ENCODE measurements around the gene TUBA3D.
"Not testable (repeated sequence)": the region's sequence is repeated elsewhere in the genome, so short reads cannot be mapped to it uniquely, and the experiment has no call there.

TUBA3D gene

GRCh38 chr2:131483981-131484820 is 8.3 kb downstream of the TUBA3D start:
- DNase-seq (ENCODE audit: low read depth in 2 of 2): not testable (repeated sequence)

GRCh38 chr2:131484906-131485460 is 9.1 kb downstream of the TUBA3D start:
- DNase-seq (ENCODE audit: low read depth in 2 of 2): not testable (repeated sequence)

- not testable (repeated sequence) for DNase-seq (ENCODE audit: low read depth in 2 of 2)
Observed at GRCh38 chr2:131486201-131486902, 10.4 kb downstream of the TUBA3D start.

- DNase-seq (ENCODE audit: low read depth in 2 of 2): no peak
Observed at GRCh38 chr2:131488306-131489205, 12.6 kb downstream of the TUBA3D start.

GRCh38 chr2:131490616-131491468 is 14.9 kb downstream of the TUBA3D start:
- DNase-seq (ENCODE audit: low read depth in 2 of 2): not testable (repeated sequence)

GRCh38 chr2:131491469-131491836 is 15.5 kb downstream of the TUBA3D start:
- not testable (repeated sequence) for DNase-seq (ENCODE audit: low read depth in 2 of 2)

GRCh38 chr2:131492015-131492417 is 16.1 kb downstream of the TUBA3D start, which contains the start of gene MZT2A:
Gene MZT2A (minus strand): TSS chr2:131492397. CDS start chr2:131492376, 21 bp downstream.
- not testable (repeated sequence) for DNase-seq (ENCODE audit: low read depth in 2 of 2)

- peak; percentile 83 to 89 for DNase-seq (ENCODE audit: low read depth in 2 of 2)
Observed at GRCh38 chr2:131492418-131493198, 16.7 kb downstream of the TUBA3D start.

GRCh38 chr2:131493199-131493968 is 17.5 kb downstream of the TUBA3D start:
- no peak for DNase-seq (ENCODE audit: low read depth in 2 of 2)

GRCh38 chr2:131495506-131495905 is 19.6 kb downstream of the TUBA3D start:
- not testable (repeated sequence) for DNase-seq (ENCODE audit: low read depth in 2 of 2)

- DNase-seq (ENCODE audit: low read depth in 2 of 2): not testable (repeated sequence)
Observed at GRCh38 chr2:131498321-131498973, 22.5 kb downstream of the TUBA3D start.

- not testable (repeated sequence) for DNase-seq (ENCODE audit: low read depth in 2 of 2)
Observed at GRCh38 chr2:131503587-131503986, 27.7 kb downstream of the TUBA3D start.

GRCh38 chr2:131504082-131504750 is 28.3 kb downstream of the TUBA3D start:
- not testable (repeated sequence) for DNase-seq (ENCODE audit: low read depth in 2 of 2)

GRCh38 chr2:131509615-131510014 is 33.7 kb downstream of the TUBA3D start:
- no peak for DNase-seq (ENCODE audit: low read depth in 2 of 2)

GRCh38 chr2:131511291-131511968 is 35.5 kb downstream of the TUBA3D start:
- not testable (repeated sequence) for DNase-seq (ENCODE audit: low read depth in 2 of 2)

- not testable (repeated sequence) for DNase-seq (ENCODE audit: low read depth in 2 of 2)
Observed at GRCh38 chr2:131511969-131512870, 36.3 kb downstream of the TUBA3D start.
